Tracheal epithelial cell (primary cell): ENCODE results near the gene RHOXF2. TPM values are rescaled to one million over a fixed set of nuclear protein-coding genes. Genes with fewer than 3 reads are reported as not detected.

ENCODE experiments used
- total RNA-seq: library from RNA; depleted of rRNA; stranded (reverse); fragments of >200 nt; gene quantifications from 2 replicates; pipeline ENCODE4 v1.2.1, GENCODE V29; 2014

RHOXF2 gene, protein sequence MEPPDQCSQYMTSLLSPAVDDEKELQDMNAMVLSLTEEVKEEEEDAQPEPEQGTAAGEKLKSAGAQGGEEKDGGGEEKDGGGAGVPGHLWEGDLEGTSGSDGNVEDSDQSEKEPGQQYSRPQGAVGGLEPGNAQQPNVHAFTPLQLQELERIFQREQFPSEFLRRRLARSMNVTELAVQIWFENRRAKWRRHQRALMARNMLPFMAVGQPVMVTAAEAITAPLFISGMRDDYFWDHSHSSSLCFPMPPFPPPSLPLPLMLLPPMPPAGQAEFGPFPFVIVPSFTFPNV
- not detected in 2 replicates for total RNA-seq

DNA sequence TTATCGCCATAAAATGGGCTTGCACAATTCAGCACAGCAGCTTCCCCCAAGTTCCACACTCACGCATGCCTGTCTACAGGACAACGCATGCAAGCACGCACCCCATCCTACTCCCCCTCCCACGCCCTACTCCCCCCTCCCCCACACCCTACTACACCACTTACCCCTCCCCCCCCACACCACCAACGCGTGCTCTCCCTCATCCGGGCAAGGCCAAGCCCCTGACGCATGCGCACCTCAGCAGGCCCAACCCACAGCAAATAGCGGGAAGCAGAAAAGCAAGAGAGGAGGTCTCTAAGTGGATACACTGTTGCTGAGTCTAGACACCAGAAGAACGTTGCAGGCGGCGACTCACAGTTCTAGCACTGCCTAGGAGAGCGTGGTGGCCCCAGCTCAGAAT is at the start of gene RHOXF2:
RHOXF2 (plus strand) TSS at position 301 of the 400 bp plus-strand sequence. CDS start 138 bp downstream, outside the sequence.

DNA sequence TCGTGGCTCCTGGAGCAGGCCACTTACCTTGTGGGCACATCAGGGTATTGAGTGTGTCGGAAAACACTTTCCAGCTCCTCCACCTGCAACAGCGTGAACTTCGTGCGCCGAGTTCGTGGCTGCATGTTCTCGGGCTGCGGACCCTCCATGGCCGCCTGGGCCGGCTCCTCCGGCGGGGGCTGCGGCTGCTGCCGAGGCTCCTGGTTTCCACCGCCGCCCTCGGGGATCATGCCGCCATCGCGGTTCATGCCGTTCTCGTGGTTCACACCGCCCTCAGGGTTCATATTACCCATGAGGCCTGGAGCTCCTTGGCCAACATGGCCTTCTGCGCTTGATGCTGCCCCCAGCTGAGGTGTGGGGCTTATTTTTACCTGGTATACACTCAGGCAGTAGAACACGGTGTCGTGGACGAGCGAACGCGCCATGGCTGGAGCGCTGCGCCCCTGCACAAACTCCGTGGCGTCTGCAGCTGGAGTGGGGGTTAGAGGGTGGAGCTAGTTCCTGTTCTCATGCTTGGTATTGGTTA is 42.9 kb upstream of the RHOXF2 start, which contains the start of gene RHOXF1:
RHOXF1 (minus strand) TSS at position 476 of the 526 bp plus-strand sequence; CDS start at position 425, 51 bp downstream.

Other genes starting within 250 kb of the RHOXF2 start
- gene NKAP, start 214.9 kb upstream of the RHOXF2 start, total RNA-seq: 2.9 and 4.0 TPM in 2 replicates
- under 0.01 TPM in 1 of 2 replicates, not detected in the other for gene RHOXF2B, start 80.9 kb upstream of the RHOXF2 start, total RNA-seq
- not detected in 2 replicates for gene RHOXF1, start 42.7 kb upstream of the RHOXF2 start, total RNA-seq
- 12.0 and 17.3 TPM in 2 replicates for gene ZBTB33, start 92.2 kb downstream of the RHOXF2 start, total RNA-seq
- 0.21 TPM in 1 of 2 replicates, not detected in the other for gene TMEM255A, start 152.8 kb downstream of the RHOXF2 start, total RNA-seq
- not detected in 2 replicates for gene ATP1B4, start 203.5 kb downstream of the RHOXF2 start, total RNA-seq